IgD-negative memory B cell (primary cell): ENCODE results near the gene CAPZA3. TPM values are rescaled to one million over a fixed set of nuclear protein-coding genes. Genes with fewer than 3 reads are reported as not detected.
"Not testable (repeated sequence)": the region's sequence is repeated elsewhere in the genome, so short reads cannot be mapped to it uniquely, and the experiment has no call there.

Source experiments
- H3K27ac Mint-ChIP-seq, 3 donors: one replicate each; pipeline ENCODE4 v1.8.0; 2020 to 2022; ENCODE audit warnings: mild to moderate bottlenecking in 3 of 3, mixed read lengths in 3 of 3, moderate library complexity in 1 of 3
- H3K27me3 Mint-ChIP-seq: one replicate; pipeline ENCODE4 v1.8.0; 2021; ENCODE audit warnings: mixed read lengths
- H3K36me3 Mint-ChIP-seq: one replicate; pipeline ENCODE4 v1.8.0; 2020; ENCODE audit warnings: mild to moderate bottlenecking, mixed read lengths
- H3K4me1 Mint-ChIP-seq, 3 donors: one replicate each; pipeline ENCODE4 v1.8.0; 2020 to 2022; ENCODE audit warnings: mixed read lengths in 3 of 3, mild to moderate bottlenecking in 1 of 3
- H3K4me3 Mint-ChIP-seq, 4 donors: one replicate each; pipeline ENCODE4 v1.8.0; 2020 to 2022; ENCODE audit warnings: mild to moderate bottlenecking in 4 of 4, mixed read lengths in 4 of 4, moderate library complexity in 3 of 4
- H3K9me3 Mint-ChIP-seq, 3 donors: one replicate each; pipeline ENCODE4 v1.8.0; 2020 to 2021; ENCODE audit warnings: mixed read lengths in 3 of 3, mild to moderate bottlenecking in 1 of 3
- polyA plus RNA-seq: library from polyadenylated mRNA; unstranded; fragments of 300-500 nt; fragmentation: Illumina TruSeq; gene quantifications from one replicate; pipeline ENCODE4 v1.2.3, GENCODE V29; 2021

The CAPZA3 gene
- polyA plus RNA-seq, result not detected

GRCh38 chr12:18737819-18738218, at the start of gene CAPZA3, which contains the start of gene PLCZ1:
TSS of gene CAPZA3 (plus strand) at chr12:18738119. CDS start at chr12:18738269, 150 bp downstream.
TSS of gene PLCZ1 (minus strand) at chr12:18738012. CDS start at chr12:18737371, 641 bp downstream.
- H3K4me1 Mint-ChIP-seq, result no peaks in the 10 kb centered on the region
- peaks cover 3% of the 10 kb centered on the region for H3K36me3 Mint-ChIP-seq
- no peaks in the 10 kb centered on the region for H3K27me3 Mint-ChIP-seq
- peaks cover 4 to 8% (median 4%) of the 10 kb centered on the region in 3 donors for H3K9me3 Mint-ChIP-seq
- H3K27ac Mint-ChIP-seq, result no peak within 1 kb of the TSS
- no peak within 1 kb of the TSS for H3K4me3 Mint-ChIP-seq

- Mint-ChIP-seq H3K9me3 (peaks cover 0 to 19% (median 4%) of the 10 kb centered on the region in 3 donors), H3K4me1 (no peaks in the 10 kb centered on the region), H3K27me3 (no peaks in the 10 kb centered on the region), H3K36me3 (no peaks in the 10 kb centered on the region), H3K4me3 (no peak overlapping the region), H3K27ac (no peak overlapping the region)
Measured at GRCh38 chr12:18689771-18690170, 48.1 kb upstream of the CAPZA3 start.

GRCh38 chr12:18690653-18691052, 47.3 kb upstream of the CAPZA3 start:
- no peaks in the 10 kb centered on the region for H3K4me1 Mint-ChIP-seq
- no peak overlapping the region for H3K27ac Mint-ChIP-seq
- no peak overlapping the region for H3K4me3 Mint-ChIP-seq
- H3K27me3 Mint-ChIP-seq, result no peaks in the 10 kb centered on the region
- H3K9me3 Mint-ChIP-seq, result peaks cover 0 to 19% (median 4%) of the 10 kb centered on the region in 3 donors
- no peaks in the 10 kb centered on the region for H3K36me3 Mint-ChIP-seq

- H3K27me3 Mint-ChIP-seq, H3K4me3 Mint-ChIP-seq, H3K36me3 Mint-ChIP-seq, H3K27ac Mint-ChIP-seq, H3K4me1 Mint-ChIP-seq: not testable (repeated sequence)
- peaks cover 2 to 27% (median 7%) of the 10 kb centered on the region in 3 donors for H3K9me3 Mint-ChIP-seq
Measured at GRCh38 chr12:18693986-18694385, 43.9 kb upstream of the CAPZA3 start.

GRCh38 chr12:18696971-18697602, 40.8 kb upstream of the CAPZA3 start:
- Mint-ChIP-seq H3K9me3 (peaks cover 2 to 13% (median 5%) of the 10 kb centered on the region in 3 donors), H3K4me1 (no peaks in the 10 kb centered on the region), H3K27ac (no peak overlapping the region), H3K27me3 (no peaks in the 10 kb centered on the region), H3K36me3 (peaks cover 2% of the 10 kb centered on the region), H3K4me3 (no peak overlapping the region)

GRCh38 chr12:18700271-18700670, 37.6 kb upstream of the CAPZA3 start:
- Mint-ChIP-seq H3K4me3 (no peak overlapping the region), H3K27me3 (no peaks in the 10 kb centered on the region), H3K4me1 (no peaks in the 10 kb centered on the region), H3K36me3 (peaks cover 2% of the 10 kb centered on the region), H3K9me3 (peaks cover 4 to 9% (median 7%) of the 10 kb centered on the region in 3 donors), H3K27ac (no peak overlapping the region)

GRCh38 chr12:18703321-18703720, 34.6 kb upstream of the CAPZA3 start:
- Mint-ChIP-seq H3K4me3 (no peak overlapping the region), H3K27ac (no peak overlapping the region), H3K36me3 (peaks cover 2% of the 10 kb centered on the region), H3K9me3 (peaks cover 2 to 7% (median 6%) of the 10 kb centered on the region in 3 donors), H3K4me1 (no peaks in the 10 kb centered on the region), H3K27me3 (no peaks in the 10 kb centered on the region)

- Mint-ChIP-seq H3K27ac (no peak overlapping the region), H3K4me3 (no peak overlapping the region), H3K9me3 (peaks cover 2 to 7% (median 7%) of the 10 kb centered on the region in 3 donors), H3K27me3 (no peaks in the 10 kb centered on the region), H3K36me3 (peaks cover 2% of the 10 kb centered on the region), H3K4me1 (no peaks in the 10 kb centered on the region)
Measured at GRCh38 chr12:18703911-18704310, 34.0 kb upstream of the CAPZA3 start.

GRCh38 chr12:18706798-18707197, 31.1 kb upstream of the CAPZA3 start:
- Mint-ChIP-seq H3K27ac (no peak overlapping the region), H3K9me3 (peaks cover 2 to 11% (median 10%) of the 10 kb centered on the region in 3 donors), H3K36me3 (peaks cover 2% of the 10 kb centered on the region), H3K4me1 (no peaks in the 10 kb centered on the region), H3K27me3 (no peaks in the 10 kb centered on the region), H3K4me3 (no peak overlapping the region)

GRCh38 chr12:18716236-18716635, 21.7 kb upstream of the CAPZA3 start:
- Mint-ChIP-seq H3K4me1 (no peaks in the 10 kb centered on the region), H3K36me3 (no peaks in the 10 kb centered on the region), H3K4me3 (no peak overlapping the region), H3K9me3 (peaks cover 4 to 14% (median 4%) of the 10 kb centered on the region in 3 donors), H3K27me3 (no peaks in the 10 kb centered on the region), H3K27ac (no peak overlapping the region)

GRCh38 chr12:18718462-18718861, 19.5 kb upstream of the CAPZA3 start:
- H3K36me3 Mint-ChIP-seq, result no peaks in the 10 kb centered on the region

GRCh38 chr12:18719922-18720510, 17.9 kb upstream of the CAPZA3 start:
- Mint-ChIP-seq H3K4me3 (no peak overlapping the region), H3K4me1 (no peaks in the 10 kb centered on the region), H3K27me3 (no peaks in the 10 kb centered on the region), H3K36me3 (no peaks in the 10 kb centered on the region), H3K27ac (no peak overlapping the region), H3K9me3 (peaks cover 5 to 21% (median 10%) of the 10 kb centered on the region in 3 donors)

More at GRCh38 chr12:18718462-18718861, 19.5 kb upstream of the CAPZA3 start:
- Mint-ChIP-seq H3K27me3 (no peaks in the 10 kb centered on the region), H3K9me3 (peaks cover 4 to 14% (median 10%) of the 10 kb centered on the region in 3 donors), H3K4me3 (peak overlapping the region in 1 of 4 donors; percentile 37), H3K27ac (no peak overlapping the region), H3K4me1 (no peaks in the 10 kb centered on the region)

GRCh38 chr12:18720690-18721089, 17.2 kb upstream of the CAPZA3 start:
- no peaks in the 10 kb centered on the region for H3K4me1 Mint-ChIP-seq
- no peaks in the 10 kb centered on the region for H3K36me3 Mint-ChIP-seq

GRCh38 chr12:18721452-18721851, 16.5 kb upstream of the CAPZA3 start:
- peaks cover 4 to 21% (median 10%) of the 10 kb centered on the region in 3 donors for H3K9me3 Mint-ChIP-seq
- no peak overlapping the region for H3K4me3 Mint-ChIP-seq
- no peak overlapping the region for H3K27ac Mint-ChIP-seq
- no peaks in the 10 kb centered on the region for H3K4me1 Mint-ChIP-seq
- no peaks in the 10 kb centered on the region for H3K27me3 Mint-ChIP-seq
- no peaks in the 10 kb centered on the region for H3K36me3 Mint-ChIP-seq

More at GRCh38 chr12:18720690-18721089, 17.2 kb upstream of the CAPZA3 start:
- Mint-ChIP-seq H3K27me3 (no peaks in the 10 kb centered on the region), H3K4me3 (no peak overlapping the region), H3K27ac (no peak overlapping the region), H3K9me3 (peaks cover 5 to 21% (median 10%) of the 10 kb centered on the region in 3 donors)

GRCh38 chr12:18723752-18724151, 14.2 kb upstream of the CAPZA3 start:
- no peaks in the 10 kb centered on the region for H3K4me1 Mint-ChIP-seq
- H3K9me3 Mint-ChIP-seq, result peaks cover 8 to 25% (median 13%) of the 10 kb centered on the region in 3 donors
- H3K36me3 Mint-ChIP-seq, result no peaks in the 10 kb centered on the region
- no peak overlapping the region for H3K4me3 Mint-ChIP-seq
- H3K27ac Mint-ChIP-seq, result no peak overlapping the region
- no peaks in the 10 kb centered on the region for H3K27me3 Mint-ChIP-seq

GRCh38 chr12:18731156-18731555, 6.8 kb upstream of the CAPZA3 start:
- Mint-ChIP-seq H3K27me3 (no peaks in the 10 kb centered on the region), H3K27ac (no peak overlapping the region), H3K9me3 (peaks cover 2 to 21% (median 16%) of the 10 kb centered on the region in 3 donors), H3K36me3 (peaks cover 3% of the 10 kb centered on the region), H3K4me1 (no peaks in the 10 kb centered on the region), H3K4me3 (no peak overlapping the region)
